ENCODE results near the gene ST3GAL4.
"Not testable (repeated sequence)": the region's sequence is repeated elsewhere in the genome, so short reads cannot be mapped to it uniquely, and the experiment has no call there.

The ST3GAL4 gene

GRCh38 chr11:126331286-126331685 lies 24.2 kb upstream of the ST3GAL4 start:
- no peak for DNase-seq

- DNase-seq, result no peak
Measured at GRCh38 chr11:126332221-126332711, 23.2 kb upstream of the ST3GAL4 start.

- DNase-seq, result no peak
Measured at GRCh38 chr11:126333142-126333541, 22.3 kb upstream of the ST3GAL4 start.

- DNase-seq, result no peak
Measured at GRCh38 chr11:126334659-126335462, 20.6 kb upstream of the ST3GAL4 start.

- DNase-seq, result no peak
Measured at GRCh38 chr11:126335463-126335760, 20.1 kb upstream of the ST3GAL4 start.

- DNase-seq, result no peak
Measured at GRCh38 chr11:126336138-126336541, 19.3 kb upstream of the ST3GAL4 start.

GRCh38 chr11:126336671-126337101 lies 18.8 kb upstream of the ST3GAL4 start:
- DNase-seq, result no peak

- no peak for DNase-seq
Measured at GRCh38 chr11:126337126-126337473, 18.4 kb upstream of the ST3GAL4 start.

- no peak for DNase-seq
Measured at GRCh38 chr11:126337474-126338241, 17.8 kb upstream of the ST3GAL4 start.

GRCh38 chr11:126338346-126339055 lies 17.0 kb upstream of the ST3GAL4 start:
- DNase-seq, result no peak

GRCh38 chr11:126339073-126339862 lies 16.2 kb upstream of the ST3GAL4 start:
- DNase-seq, result no peak

- DNase-seq, result no peak
Measured at GRCh38 chr11:126339863-126340434, 15.5 kb upstream of the ST3GAL4 start.

- DNase-seq, result no peak
Measured at GRCh38 chr11:126340960-126341606, 14.4 kb upstream of the ST3GAL4 start.

GRCh38 chr11:126341760-126342161 lies 13.7 kb upstream of the ST3GAL4 start:
- DNase-seq, result no peak

GRCh38 chr11:126343051-126343450 lies 12.4 kb upstream of the ST3GAL4 start:
- DNase-seq, result no peak

- no peak for DNase-seq
Measured at GRCh38 chr11:126344141-126345080, 11.1 kb upstream of the ST3GAL4 start.

- DNase-seq, result no peak
Measured at GRCh38 chr11:126345283-126345682, 10.2 kb upstream of the ST3GAL4 start.

GRCh38 chr11:126345759-126346585 lies 9.5 kb upstream of the ST3GAL4 start:
- DNase-seq, result no peak

GRCh38 chr11:126346586-126346940 lies 8.9 kb upstream of the ST3GAL4 start:
- DNase-seq, result no peak

GRCh38 chr11:126346946-126347345 lies 8.5 kb upstream of the ST3GAL4 start:
- not testable (repeated sequence) for DNase-seq

All from stimulated activated CD4-positive, alpha-beta T cell treated with anti-CD3 and anti-CD28 coated beads, Interleukin-12 subunit alpha, Interleukin-12 subunit beta, amount 100 ng/mL, for 4 hours (primary cell).